PC-9 (cell line): ENCODE results near the gene NELFB.

Source experiments
- CTCF ChIP-seq: fragments of 200-600 bp; sonication (generic); conservative IDR thresholded peaks from 2 replicates; pipeline ENCODE4 v1.6.1; 2017; ENCODE audit warnings: mixed run types, antibody characterized with exemption, mild to moderate bottlenecking, moderate library complexity
- EZH2 ChIP-seq: fragments of 200-600 bp; sonication (generic); IDR thresholded peaks from 2 replicates; pipeline ENCODE4 v1.8.0; 2017; ENCODE audit warnings: antibody characterized with exemption, low read depth

GRCh38 chr9:137219757-137220316 lies 35.3 kb upstream of the NELFB start:
- TF ChIP-seq CTCF, result no peak
- no peak for TF ChIP-seq EZH2
